Measurements from ENCODE around the gene A1BG.
A peak's percentile ranks its signal among the peaks of the same experiment; 100 is the strongest.
"Not testable (repeated sequence)": the region's sequence is repeated elsewhere in the genome, so short reads cannot be mapped to it uniquely, and the experiment has no call there.

A1BG gene

DNA sequence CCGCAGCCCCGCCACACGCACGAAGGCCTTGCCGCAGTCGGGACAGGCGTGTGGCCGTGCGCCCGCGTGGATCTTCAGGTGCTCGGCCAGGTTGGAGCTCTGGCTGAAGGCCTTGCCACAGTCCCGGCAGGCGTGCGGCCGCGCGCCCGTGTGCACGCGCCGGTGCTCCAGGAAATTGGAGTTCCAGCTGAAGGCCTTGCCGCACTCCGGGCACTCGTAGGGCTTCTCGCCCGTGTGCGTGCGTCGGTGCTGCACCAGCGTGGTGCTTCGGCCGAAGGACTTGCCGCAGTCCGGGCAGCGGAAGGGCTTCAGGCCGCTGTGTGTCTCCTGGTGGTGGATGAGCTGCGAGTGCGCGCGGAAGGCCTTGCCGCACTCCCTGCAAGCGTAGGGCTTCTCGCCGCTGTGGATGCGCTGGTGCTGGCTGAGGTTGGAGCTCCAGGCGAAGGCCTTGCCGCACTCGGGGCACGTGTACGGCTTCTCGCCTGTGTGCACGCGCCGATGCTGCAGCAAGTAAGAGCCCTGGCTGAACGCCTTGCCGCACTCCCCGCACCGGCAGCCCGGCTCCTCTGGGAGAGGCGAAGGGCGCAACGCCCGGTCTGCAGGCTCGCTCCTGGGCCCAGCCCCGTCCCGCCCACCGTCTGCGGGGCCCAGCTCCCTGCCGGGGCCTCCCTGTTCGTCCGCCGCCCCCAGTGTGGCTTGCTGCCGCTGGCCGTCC, 3.6 kb upstream of the A1BG start:
- no peak for DNase-seq

- peak in 1 of 2 donors; percentile 39 for DNase-seq
Observed at GRCh38 chr19:58355908-58356765, 2.8 kb upstream of the A1BG start.

DNA sequence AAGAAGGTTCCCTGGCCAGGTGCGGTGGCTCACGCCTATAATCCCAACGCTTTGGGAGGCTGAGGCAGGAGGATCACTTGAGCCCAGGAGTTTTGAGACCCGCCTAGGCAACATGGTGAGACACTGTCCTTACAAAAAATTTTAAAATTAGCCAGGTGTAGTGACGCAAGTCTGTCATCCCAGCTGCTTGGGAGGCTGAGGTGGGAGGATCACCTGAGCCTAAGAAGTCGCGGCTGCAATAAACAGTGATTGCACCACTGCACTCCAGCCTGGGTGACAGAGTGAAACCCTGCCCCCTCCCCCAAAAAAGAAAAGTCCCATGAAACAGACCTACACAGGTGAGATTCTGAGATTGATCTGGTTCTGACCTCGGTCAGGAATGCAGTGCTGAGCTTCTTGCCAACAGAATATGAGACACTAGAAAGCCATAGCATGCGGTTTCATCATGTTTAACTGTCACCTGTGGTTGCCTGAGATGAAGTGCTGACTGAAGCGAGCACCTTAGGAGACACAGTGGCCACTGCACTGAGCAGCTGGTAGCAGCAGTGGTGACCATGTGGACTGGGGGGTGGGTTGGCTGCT, 2.0 kb upstream of the A1BG start:
- no peak for DNase-seq

GRCh38 chr19:58354478-58355030, 1.3 kb upstream of the A1BG start:
- no peak for DNase-seq

GRCh38 chr19:58353717-58354477, 605 bp upstream of the A1BG start:
- DNase-seq: no peak

DNA sequence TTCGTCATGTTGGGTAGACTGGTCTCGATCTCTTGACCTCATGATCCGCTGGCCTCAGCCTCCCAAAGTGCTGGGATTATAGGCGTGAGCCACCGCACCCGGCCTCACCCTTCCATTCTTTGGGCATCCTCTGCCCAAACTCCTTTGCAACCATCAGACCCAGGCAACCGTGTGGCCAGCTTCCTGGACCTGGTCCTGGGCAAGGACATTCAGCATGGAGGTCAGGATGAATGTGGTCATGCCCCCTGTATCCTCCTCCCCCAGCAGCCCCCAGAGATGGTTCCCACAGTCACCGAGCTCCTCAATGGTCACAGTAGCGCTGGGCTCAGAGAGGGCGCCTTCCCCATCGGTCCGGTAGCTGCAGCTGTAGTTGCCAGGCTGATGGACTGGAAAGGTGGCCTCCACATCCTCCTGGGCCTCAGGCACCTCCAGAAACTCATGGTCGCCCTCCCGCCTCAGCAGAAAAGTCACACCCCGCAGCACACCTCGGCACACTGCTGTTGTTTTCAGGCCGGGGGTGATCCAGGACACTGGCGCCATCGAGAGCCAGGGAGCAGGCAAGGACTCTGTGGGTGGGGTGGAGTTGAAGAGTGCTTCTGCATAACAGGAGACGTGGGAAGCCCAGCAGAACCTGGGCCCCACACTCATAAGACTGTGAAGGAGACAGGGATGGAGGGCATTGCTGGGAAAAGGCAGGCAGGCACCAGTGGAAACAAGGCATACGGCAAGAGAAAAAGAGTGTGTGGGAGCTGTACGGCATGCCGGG, 1.1 kb downstream of the A1BG start:
- no peak for DNase-seq

DNA sequence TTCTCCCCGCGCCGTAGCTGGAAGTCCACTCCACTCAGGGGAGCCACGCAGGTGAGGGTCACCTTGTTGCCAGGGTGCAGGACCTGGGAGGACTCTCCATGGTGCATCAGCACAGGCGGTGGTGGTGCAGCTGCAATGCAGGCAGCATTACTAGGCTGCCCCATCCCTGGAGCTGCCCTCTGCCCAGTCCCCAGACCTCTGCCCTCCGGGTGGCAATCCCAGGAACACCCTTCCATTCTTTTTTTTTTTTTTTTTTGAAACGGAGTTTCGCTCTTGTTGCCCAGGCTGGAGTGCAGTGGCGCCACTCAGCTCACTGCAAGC, 1.8 kb downstream of the A1BG start:
- no peak for DNase-seq

DNA sequence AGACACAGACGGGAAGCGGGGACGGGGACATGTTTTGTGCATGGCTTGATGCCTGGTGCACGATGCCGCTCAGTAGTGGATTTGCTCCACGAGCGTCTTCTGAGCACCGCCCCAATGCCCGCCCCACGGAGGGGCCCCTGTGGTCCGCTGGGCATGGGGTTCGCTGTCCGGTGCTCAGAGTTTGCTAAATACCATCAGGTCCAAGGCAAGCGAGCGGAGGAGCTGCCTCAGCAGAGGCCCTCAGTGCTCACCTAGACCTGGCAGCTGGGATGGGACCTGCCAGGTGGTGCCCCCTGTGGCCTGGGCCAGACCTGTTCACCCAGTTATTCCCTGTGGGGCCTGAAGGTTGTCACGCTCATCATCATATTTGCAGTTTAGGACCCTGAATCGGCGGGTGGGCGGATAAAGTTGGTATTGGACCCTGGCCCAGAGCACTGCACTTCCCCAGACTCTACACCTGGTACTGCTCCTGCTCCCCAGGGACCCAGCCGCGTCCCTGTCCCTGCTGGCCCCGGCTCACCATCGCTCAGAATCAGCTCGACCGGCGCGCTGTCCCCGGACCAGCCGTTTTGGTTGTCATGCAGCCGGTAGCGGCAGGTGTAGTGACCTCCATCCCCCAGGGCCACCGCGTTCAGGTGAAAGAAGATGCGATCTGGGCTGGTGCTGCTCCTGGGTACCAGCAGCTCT, 2.3 kb downstream of the A1BG start:
- DNase-seq: no peak

DNA sequence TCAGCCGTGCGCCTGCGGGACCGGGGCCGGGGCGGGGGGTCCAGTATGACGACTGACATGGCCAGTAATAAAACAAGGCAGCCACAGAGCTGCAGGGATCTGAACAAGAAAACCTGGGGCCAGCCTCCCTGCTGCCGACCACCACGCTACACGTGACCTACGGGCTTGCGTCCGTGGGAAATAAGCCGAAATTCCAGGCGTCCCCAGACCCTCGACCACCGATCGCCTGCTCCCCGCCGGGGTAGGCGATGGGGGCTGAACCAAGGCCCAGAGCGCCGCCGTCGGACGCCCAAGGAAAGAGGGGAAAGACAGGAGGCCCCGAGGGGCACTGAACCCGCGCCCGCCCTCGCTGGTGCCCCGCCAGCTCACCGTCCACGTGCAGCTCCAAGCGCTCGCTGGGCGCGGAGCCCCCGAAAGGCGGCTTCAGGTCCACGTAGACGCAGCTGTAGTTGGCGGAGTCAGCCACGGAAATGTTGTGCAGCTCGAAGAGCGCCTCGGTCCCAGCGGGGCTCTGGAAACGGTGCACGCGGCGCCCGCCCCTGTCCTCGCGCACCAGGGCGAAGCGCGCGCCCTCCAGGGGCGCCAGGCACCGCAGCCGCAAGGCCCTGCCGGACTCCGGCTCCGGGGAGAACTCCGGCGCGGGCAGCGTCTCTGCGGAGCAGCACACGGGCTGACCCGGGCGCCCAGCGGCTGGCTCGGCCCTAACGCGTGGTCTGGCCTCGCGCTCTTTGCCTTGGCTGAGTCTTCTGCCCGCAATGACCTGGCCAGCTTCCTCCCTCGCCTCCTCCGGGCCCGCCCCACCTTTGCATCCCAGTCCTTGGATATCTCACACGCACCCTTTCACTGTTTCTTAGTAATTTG, 3.1 kb downstream of the A1BG start:
- DNase-seq: no peak

DNA sequence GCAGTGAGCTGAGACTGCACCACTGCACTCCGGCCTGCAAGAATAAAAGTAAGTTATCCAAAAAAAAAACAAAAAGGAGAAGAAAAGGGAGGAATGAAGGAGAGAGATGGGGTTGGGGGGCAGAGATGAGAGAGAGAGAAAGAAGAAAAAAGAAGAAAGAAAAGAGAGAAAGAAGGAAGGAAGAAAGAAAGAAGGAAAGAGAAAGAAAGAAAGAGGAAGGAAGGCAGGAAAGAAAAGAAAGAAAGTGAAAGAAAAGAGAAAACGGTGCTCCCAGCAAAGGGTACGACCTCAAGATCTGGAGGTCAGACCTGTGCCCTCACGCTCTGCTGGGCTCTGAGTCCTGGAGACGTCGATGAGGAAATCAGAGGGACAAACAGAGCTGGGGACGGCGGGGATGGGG, 3.7 kb downstream of the A1BG start:
- no peak for DNase-seq

DNA sequence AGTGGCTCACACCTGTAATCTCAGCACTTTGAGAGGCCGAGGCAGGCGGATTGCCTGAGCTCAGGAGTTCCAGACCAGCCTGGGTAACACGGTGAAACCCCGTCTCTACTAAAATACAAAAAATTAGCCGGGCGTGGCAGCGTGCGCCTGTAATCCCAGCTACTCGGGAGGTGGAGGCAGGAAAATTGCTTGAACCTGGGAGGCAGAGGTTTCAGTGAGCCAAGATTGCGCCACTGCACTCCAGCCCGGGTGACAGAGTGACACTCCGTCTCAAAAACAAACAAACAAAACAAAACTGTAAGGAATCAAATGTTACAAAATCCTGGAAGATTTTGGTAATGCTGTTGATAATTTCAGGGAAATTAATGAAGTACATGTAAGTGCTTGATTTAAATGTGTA, 5.2 kb downstream of the A1BG start:
- DNase-seq: not testable (repeated sequence)

DNA sequence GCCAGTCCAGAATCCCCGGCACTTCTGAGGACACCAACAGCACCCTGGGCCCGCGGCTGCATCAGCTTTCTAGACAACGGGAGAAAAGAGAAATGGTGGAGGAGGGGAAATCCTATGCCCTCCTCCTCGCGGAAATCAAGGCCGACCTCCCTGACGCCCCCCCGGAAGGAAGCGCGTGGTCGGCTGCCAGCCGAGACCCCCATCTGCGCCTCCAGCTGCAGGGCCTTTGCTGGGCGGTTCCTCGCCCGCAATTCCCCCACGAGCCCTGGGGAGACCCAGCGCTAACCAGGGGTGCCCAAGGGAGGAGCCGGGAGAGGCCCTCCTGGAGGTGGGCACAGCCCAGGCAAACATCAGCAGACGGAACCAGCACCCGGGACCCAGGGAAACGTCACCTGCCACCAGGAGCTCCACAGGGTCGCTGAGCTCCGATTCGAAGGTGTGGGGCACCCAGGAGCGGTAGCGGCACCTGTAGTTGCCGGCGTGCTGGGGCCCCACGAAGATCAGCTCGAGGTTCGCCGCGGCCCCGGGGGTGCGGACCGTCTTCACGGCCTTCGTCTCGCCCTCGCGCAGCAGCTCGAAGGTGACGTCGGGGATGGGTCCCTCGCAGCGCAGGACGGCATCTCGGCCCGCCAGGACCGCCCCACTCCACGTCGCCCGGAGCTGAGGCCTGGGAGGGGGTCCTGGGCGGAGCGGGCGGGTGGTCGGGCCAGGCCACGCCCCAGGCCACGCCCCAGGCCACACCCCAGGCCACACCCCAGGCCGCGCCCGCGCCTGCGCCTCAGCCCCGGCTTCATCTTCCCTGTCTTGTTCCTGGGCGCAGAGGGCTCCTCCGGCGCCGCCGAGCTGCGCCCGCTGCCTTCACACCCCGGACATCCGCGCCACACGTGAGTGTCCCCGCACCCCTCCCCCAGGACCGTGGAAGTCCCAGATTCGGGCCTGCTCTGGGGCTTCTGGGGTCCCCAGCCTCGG, 6.0 kb downstream of the A1BG start:
- peak; percentile 68 to 76 for DNase-seq

DNA sequence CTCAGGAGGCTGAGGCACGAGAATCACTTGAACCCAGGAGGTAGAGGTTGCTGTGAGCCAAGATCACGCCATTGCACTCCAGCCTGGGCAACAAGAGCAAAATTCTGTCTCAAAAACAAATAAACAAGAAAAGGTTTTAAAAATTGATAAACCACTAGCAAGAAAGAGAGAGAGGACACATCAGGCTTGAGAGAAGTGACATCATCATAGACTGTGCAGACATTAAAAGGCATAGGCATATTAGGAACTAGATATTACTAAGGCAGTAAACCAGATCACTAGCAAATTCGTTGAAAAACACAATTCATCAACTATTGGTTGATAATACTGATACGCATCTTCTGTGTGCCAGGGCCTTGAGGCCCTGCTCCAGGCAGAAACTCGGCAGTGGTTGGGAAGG, 7.7 kb downstream of the A1BG start:
- DNase-seq: no peak

GRCh38 chr19:58338825-58339558, 14.3 kb downstream of the A1BG start:
- DNase-seq: no peak

DNA sequence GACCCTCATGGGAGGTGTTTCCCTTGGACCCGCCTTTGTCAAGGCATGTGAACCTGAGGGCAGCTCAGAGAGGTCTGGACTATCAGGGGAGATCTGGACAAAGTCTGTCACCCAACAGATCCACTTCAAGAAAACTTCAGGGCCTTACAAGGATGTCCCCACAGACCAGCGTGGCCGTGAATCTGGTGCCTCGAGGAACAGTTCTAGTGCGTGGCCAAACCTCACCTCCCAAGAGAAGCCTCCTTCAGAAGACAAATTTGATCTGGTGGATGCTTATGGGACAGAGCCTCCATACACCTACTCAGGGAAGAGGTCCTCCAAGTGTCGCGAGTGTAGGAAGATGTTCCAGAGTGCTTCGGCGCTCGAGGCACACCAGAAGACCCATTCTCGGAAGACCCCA, 15.0 kb downstream of the A1BG start:
- DNase-seq: no peak

DNA sequence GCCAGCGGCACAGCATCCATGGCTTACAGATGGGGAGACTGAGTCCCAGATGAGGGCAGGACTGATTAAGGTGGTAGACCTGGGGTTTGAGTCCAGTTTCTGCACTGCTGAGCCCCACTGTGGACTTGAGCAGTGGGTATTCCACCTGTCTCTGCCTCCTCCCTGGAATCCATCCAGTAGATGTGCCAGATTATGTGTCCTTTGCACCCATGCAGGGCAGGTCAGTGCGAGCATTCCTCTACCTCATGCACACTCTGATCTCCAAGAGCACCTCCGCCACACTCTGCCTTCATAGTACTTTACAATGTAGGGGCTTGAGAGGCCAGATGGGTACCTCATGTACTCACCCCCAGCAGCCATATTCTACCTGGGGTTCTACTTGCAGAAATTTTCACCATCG, 16.5 kb downstream of the A1BG start:
- DNase-seq: no peak

- no peak for DNase-seq
Observed at GRCh38 chr19:58336216-58336615, 17.1 kb downstream of the A1BG start.

DNA sequence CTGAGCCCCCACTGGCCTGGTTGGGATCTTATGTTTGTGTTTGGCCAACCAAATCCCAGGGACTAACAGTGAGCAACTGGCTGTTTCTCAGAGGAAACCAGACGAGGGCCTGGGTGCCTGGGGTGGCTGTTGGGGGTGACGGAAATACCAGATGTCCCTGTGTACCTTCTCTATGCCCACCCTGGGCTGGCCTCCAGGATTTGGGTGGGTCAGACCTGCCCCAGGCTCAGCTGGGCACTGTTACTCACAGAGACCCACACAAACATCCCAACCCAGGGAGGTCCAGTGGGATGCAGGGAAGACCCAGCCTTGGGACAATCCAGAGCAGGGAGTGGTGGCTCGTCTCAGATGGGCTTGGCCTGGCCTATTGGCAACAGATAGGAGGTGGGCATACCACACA, 17.7 kb downstream of the A1BG start:
- no peak for DNase-seq

All from CD4-positive, alpha-beta T cell treated with Interferon alpha-2 for 1 hour (primary cell).